Measurements from ENCODE around the gene SS18L1. TPM values are rescaled to one million over a fixed set of nuclear protein-coding genes. Genes with fewer than 3 reads are reported as not detected.

SS18L1 gene
- total and polyA plus RNA-seq, 10 donors, result 6.7 to 18.6 (median 13.9) TPM

DNA sequence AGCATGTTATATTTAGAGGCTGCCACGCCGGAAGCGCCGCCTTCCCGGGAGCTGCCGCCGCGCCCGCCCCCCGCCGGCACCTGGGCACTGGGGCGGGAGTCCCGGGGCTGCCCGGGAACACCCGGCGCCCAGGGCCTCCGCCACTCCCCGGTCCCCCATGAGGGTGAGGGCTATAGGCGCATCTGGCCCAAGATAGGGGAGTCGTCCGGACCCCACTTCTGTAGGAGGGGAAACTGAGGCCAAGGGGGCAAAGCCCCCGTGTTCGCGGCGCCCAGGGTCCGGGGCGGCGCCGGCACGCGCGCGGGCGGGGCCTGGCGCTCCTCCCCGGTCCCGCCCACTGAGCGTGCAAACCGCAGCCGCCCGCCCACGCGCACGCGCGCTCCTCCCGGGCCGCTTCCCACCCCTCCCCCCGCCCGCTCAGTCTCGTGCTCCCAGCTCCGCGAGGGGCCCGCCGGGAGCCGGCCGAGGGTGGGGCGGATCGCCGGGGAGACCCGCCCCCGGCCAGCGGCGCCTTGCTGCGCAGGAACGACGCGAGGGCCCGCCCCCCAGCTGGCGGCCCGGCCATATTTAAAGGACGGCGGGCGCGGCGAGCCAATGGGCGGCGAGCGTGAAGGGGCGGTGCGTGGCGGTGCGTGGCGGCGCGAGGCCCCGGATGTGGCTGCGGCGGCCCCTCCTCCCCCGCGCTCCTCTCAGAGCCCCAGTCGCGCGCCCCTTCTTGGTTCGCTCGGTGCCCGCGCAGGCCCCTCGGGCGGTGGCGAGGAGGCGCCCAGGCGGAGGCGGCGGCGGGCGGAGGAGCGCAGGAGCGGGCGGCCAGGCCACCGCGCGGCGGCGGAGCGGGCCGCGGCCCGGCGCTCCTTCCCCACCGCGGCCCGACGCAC lies 21.6 kb upstream of the SS18L1 start, which contains the start of gene LSM14B:
LSM14B (plus strand) TSS at position 700 of the 878 bp plus-strand sequence. CDS start 192 bp downstream, outside the sequence.
- peak; percentile 99 for DNase-seq
- Histone ChIP-seq H3K4me1 (peaks cover 7 to 68% (median 36%) of the 10 kb centered on the region in 6 donors), H3K27ac (peak within 1 kb of the TSS; percentile 70 to 97 (median 94)), H3K4me3 (peak within 1 kb of the TSS; percentile 67 to 96 (median 86)), H3K9me3 (peaks cover 0 to 3% (median 0%) of the 10 kb centered on the region in 8 donors), H3K36me3 (peaks cover 0 to 31% (median 21%) of the 10 kb centered on the region in 6 donors), H3K27me3 (replicated peaks in 1 of 7) (peaks cover 0 to 23% (median 0%) of the 10 kb centered on the region in 7 donors)
- intact Hi-C loops (cut with DNase I; ENCODE audit: low total_unique reads), result loop anchor here (5.0 kb wide), 1 partner anchor 55 kb away; the partner anchor contains the start of gene TAF4
- TF ChIP-seq, protein P1, sequence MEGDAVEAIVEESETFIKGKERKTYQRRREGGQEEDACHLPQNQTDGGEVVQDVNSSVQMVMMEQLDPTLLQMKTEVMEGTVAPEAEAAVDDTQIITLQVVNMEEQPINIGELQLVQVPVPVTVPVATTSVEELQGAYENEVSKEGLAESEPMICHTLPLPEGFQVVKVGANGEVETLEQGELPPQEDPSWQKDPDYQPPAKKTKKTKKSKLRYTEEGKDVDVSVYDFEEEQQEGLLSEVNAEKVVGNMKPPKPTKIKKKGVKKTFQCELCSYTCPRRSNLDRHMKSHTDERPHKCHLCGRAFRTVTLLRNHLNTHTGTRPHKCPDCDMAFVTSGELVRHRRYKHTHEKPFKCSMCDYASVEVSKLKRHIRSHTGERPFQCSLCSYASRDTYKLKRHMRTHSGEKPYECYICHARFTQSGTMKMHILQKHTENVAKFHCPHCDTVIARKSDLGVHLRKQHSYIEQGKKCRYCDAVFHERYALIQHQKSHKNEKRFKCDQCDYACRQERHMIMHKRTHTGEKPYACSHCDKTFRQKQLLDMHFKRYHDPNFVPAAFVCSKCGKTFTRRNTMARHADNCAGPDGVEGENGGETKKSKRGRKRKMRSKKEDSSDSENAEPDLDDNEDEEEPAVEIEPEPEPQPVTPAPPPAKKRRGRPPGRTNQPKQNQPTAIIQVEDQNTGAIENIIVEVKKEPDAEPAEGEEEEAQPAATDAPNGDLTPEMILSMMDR (IDR thresholded peaks at IDR 0.05 in 8 of 11, conservative IDR thresholded peaks at IDR 0.05 in 3 of 11), result no peak
- TF ChIP-seq POLR2A (IDR thresholded peaks at IDR 0.05) (peak in 2 of 3 donors; percentile 12 to 50), POLR2AphosphoS5 (IDR thresholded peaks at IDR 0.05) (peak; percentile 76 to 85 (median 83))
- 0 to 1% (median 0%) methylated on average over 7 to 124 of the region's 124 CpGs for WGBS, 5 donors

DNA sequence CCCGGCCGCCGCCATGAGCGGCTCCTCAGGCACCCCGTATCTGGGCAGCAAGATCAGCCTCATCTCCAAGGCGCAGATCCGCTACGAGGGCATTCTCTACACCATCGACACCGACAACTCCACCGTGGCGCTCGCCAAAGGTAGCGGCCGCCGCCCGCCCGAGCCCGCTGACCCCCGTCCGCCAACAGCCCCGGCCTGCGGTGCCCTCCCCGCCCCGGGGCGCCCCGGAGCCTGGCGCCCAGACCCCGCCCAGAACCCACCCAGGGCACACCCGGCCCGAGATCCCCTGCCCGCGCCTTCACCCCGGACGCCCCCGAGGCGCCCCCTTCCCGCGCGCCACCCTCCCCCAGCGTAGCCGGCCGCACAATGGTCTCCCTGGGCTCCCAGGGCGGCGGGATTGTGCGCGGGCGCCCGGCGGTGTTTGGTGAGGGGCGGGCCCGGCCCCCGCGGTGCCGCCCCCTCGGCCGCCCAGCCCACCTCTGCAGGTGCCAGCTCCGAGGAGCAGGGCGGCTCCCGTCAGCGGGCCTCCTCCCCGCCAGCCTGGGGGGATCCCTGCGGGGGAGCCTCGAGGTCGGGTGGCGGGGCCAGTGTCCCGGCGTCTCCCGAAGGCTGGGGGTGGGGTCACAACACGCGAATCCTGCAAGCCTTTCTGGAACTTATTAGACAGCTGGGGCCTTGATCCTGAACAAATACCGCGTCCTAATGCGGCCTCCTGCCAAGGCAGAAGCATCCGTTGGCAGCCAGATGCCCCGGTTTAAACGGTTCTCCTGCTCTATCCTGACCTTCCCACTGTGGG lies 20.7 kb upstream of the SS18L1 start:
- Histone ChIP-seq H3K9me3 (no peaks in the 10 kb centered on the region), H3K4me1 (peaks cover 7 to 61% (median 30%) of the 10 kb centered on the region in 6 donors), H3K27me3 (replicated peaks in 1 of 7) (peaks cover 0 to 14% (median 0%) of the 10 kb centered on the region in 7 donors), H3K4me3 (peak overlapping the region; percentile 67 to 96 (median 86)), H3K27ac (peak overlapping the region; percentile 69 to 97 (median 92)), H3K36me3 (peaks cover 0 to 40% (median 29%) of the 10 kb centered on the region in 6 donors)
- DNase-seq, result peak; percentile 92
- TF ChIP-seq POLR2AphosphoS5 (IDR thresholded peaks at IDR 0.05), result peak in 1 of 3 donors; percentile 9
- no peak for TF ChIP-seq POLR2A (IDR thresholded peaks at IDR 0.05)
- 0 to 2% (median 1%) methylated on average over 9 to 77 of the region's 77 CpGs for WGBS, 5 donors
- intact Hi-C loops (cut with DNase I; ENCODE audit: low total_unique reads), result loop anchor here (5.0 kb wide), 1 partner anchor 56 kb away; the partner anchor contains the start of gene TAF4

DNA sequence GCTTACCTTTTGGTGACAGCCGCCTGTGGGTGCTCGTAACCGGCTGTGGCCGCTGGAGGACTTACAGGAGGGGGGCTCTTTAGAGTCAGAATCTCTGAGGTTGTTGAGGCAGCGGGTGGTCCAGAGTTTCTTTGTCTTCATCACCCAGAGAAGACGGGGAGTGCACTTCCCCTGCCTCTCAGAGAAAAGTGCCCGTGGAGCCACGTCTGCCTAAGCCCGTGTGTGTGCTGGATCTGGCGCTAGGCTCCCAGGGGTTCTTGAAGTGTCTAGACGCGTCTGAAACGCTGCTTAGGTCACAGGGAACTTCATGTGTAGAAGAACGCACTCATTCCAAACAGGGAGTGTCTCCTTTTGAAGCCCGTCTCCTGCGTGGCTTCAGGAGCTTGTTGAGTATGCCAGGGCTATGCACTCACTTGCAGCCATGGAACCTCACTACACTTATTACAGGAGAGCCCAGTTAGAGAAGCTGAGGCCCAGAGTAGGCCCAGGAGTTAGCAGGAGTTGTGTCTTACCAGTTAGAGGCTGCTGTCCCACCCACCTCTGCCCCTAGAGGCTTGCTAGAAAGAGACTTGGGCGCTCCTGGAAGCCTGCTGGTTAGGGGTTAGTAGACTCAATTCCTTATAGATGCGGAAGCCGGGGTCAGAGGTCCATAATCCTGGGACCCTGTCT lies 20.0 kb upstream of the SS18L1 start:
- WGBS, 5 donors, result 40 to 47% (median 45%) methylated on average over 14 to 19 of the region's 19 CpGs
- Histone ChIP-seq H3K27me3 (replicated peaks in 1 of 7) (peaks cover 0 to 7% (median 0%) of the 10 kb centered on the region in 7 donors), H3K4me1 (peaks cover 7 to 59% (median 25%) of the 10 kb centered on the region in 6 donors), H3K4me3 (peak overlapping the region; percentile 67 to 96 (median 86)), H3K36me3 (peaks cover 0 to 47% (median 36%) of the 10 kb centered on the region in 6 donors), H3K27ac (peak overlapping the region in 7 of 8 donors; percentile 70 to 97 (median 94)), H3K9me3 (no peaks in the 10 kb centered on the region)
- intact Hi-C loops (cut with DNase I; ENCODE audit: low total_unique reads), result loop anchor here (5.0 kb wide), 1 partner anchor 56 kb away; the partner anchor contains the start of gene TAF4
- no peak for DNase-seq
- TF ChIP-seq POLR2AphosphoS5 (IDR thresholded peaks at IDR 0.05), result no peak
- TF ChIP-seq POLR2A (IDR thresholded peaks at IDR 0.05), result no peak
- TF ChIP-seq, protein P1 (IDR thresholded peaks at IDR 0.05 in 8 of 11, conservative IDR thresholded peaks at IDR 0.05 in 3 of 11), result no peak

DNA sequence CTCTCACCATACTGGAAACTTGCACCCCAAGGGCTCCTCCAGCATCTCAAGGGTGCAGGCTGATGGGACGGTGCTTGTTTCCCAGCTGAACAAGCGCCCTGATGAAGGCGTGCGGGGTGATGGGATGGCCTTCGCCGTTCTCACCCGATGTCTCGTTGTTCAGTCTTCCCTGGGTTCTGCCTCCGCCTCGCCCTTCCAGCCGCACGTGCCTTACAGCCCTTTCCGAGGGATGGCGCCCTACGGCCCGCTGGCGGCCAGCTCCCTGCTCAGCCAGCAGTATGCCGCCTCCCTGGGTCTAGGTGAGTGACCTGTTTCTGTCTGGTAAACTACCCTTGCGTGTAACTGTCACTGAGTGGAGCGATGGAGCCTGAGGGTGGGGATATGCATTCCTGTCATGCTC lies 17.4 kb upstream of the SS18L1 start:
- H3K9me3 ChIP-seq, result no peaks in the 10 kb centered on the region
- TF ChIP-seq POLR2AphosphoS5 (IDR thresholded peaks at IDR 0.05) (peak in 1 of 3 donors; percentile 23), POLR2A (IDR thresholded peaks at IDR 0.05) (no peak)
- TF ChIP-seq, protein P1 (IDR thresholded peaks at IDR 0.05 in 8 of 11, conservative IDR thresholded peaks at IDR 0.05 in 3 of 11), result no peak
- no peak overlapping the region for H3K4me3 ChIP-seq
- no peak for DNase-seq
- peaks cover 7 to 76% (median 28%) of the 10 kb centered on the region in 6 donors for H3K4me1 ChIP-seq
- intact Hi-C loops (cut with DNase I; ENCODE audit: low total_unique reads), result no loop called here
- 94 to 97% (median 96%) methylated on average over 19 to 20 of the region's 20 CpGs for WGBS, 5 donors
- H3K27me3 ChIP-seq (replicated peaks in 1 of 7), result no peaks in the 10 kb centered on the region
- H3K27ac ChIP-seq, result no peak overlapping the region
- H3K36me3 ChIP-seq, result peaks cover 0 to 73% (median 58%) of the 10 kb centered on the region in 6 donors

Measured in spleen (tissue), 11 donors.